DND-41 (cell line): ENCODE data around the gene MYO1B.

Source experiments
- EZH2 ChIP-seq: IDR thresholded peaks from 3 replicates; pipeline ENCODE4 v1.6.1; 2012; ENCODE audit warnings: borderline replicate concordance, low read depth, mild to moderate bottlenecking, moderate library complexity, low read length, inconsistent platforms; ENCODE audit not compliant: severe bottlenecking
- TF ChIP-seq, protein P1 (sequence below): IDR thresholded peaks from 2 replicates; pipeline ENCODE4 v1.5.1; 2012; ENCODE audit warnings: borderline replicate concordance, low read length, moderate library complexity, mild to moderate bottlenecking; ENCODE audit not compliant: poor library complexity, severe bottlenecking; ENCODE audit errors: extremely low read depth

DNA sequence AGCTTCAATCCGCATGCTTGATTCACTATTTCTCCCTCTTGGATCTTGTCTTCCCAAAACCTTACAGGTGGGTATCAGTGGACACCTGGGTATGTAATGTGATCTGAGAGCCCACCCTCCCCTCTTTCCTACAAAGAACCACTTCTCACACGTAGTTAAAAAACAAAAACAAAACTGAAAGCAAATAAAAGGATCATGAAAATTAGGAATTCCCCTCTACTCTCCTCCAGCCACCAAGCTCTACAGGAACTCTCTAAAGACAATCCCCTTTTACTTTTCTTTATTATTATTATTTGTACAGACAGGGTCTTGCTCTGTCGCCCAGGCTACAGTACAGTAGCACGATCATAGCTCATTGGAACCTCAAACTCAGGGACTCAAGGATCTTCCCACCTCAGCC lies 40.8 kb upstream of the MYO1B start:
- TF ChIP-seq, protein P1, sequence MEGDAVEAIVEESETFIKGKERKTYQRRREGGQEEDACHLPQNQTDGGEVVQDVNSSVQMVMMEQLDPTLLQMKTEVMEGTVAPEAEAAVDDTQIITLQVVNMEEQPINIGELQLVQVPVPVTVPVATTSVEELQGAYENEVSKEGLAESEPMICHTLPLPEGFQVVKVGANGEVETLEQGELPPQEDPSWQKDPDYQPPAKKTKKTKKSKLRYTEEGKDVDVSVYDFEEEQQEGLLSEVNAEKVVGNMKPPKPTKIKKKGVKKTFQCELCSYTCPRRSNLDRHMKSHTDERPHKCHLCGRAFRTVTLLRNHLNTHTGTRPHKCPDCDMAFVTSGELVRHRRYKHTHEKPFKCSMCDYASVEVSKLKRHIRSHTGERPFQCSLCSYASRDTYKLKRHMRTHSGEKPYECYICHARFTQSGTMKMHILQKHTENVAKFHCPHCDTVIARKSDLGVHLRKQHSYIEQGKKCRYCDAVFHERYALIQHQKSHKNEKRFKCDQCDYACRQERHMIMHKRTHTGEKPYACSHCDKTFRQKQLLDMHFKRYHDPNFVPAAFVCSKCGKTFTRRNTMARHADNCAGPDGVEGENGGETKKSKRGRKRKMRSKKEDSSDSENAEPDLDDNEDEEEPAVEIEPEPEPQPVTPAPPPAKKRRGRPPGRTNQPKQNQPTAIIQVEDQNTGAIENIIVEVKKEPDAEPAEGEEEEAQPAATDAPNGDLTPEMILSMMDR, result no peak
- TF ChIP-seq EZH2, result no peak
